Measurements from ENCODE around the gene LIG4. TPM values are rescaled to one million over a fixed set of nuclear protein-coding genes. Genes with fewer than 3 reads are reported as not detected.

LIG4 gene
- total and polyA plus RNA-seq, 9 of the 15 experiments (the other 6 are each of a cell fraction or from before 2014, with no cell fraction given), result 1.5 to 7.8 (median 5.1) TPM

DNA sequence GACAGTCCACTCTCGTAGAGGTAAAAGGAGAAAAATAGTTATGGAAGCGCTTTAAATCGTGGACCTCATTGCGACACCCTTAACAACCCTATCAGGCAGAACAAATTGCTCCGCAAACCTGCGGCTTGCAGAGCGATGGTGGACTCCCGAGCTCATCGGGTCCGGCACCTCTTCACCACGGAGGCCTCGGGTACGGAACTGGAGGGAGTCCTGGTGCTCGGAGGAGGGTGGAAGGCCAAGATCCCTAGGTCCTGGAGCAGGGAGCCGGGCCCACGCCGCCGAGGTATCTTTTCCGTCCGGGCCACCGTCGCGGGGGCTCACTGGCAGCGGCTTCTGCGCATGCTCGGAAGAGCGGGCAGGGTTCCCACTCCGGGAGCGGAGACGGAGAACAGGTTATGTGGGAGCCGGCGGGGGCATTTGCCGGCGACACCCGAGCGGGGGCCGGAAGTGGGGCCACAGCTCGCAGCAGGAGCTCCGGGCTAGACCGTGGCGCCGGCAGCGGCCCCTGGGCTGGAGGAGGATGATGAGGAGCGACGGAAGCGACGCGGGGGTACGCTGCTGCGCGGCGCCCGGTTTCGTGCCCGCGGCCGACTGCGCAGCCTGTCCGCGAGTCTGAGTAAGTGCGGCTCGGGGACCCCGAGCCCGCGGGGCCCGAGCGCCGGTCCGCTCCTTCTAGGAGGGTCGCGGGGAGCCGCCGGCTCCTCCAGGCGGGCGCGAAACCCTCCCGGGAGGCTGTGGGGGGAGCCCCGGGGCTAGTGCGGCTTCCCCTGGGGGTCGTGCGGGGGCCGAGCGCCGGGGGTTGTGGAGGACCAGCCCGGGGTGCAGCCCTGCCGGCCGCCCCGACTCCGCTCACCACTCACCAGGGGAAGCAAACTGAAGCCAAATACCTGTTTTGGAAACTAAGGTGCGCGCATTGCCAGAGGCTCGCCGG lies 3.0 kb upstream of the LIG4 start, which contains the start of gene ABHD13 (continued):
- TF ChIP-seq, protein P1, sequence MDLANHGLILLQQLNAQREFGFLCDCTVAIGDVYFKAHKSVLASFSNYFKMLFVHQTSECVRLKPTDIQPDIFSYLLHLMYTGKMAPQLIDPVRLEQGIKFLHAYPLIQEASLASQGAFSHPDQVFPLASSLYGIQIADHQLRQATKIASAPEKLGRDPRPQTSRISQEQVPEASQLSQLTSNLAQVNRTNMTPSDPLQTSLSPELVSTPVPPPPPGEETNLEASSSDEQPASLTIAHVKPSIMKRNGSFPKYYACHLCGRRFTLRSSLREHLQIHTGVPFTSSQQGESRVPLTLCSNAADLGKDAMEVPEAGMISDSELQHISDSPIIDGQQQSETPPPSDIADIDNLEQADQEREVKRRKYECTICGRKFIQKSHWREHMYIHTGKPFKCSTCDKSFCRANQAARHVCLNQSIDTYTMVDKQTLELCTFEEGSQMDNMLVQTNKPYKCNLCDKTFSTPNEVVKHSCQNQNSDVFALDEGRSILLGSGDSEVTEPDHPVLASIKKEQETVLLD (IDR thresholded peaks at IDR 0.05), result 0 out of 2 replicates have a peak, but pooled peaks have one; percentile 33
- TF ChIP-seq SOX6 (IDR thresholded peaks at IDR 0.05), result no peak; the same call in 1 of the 2 replicates
- TF ChIP-seq, protein P2, sequence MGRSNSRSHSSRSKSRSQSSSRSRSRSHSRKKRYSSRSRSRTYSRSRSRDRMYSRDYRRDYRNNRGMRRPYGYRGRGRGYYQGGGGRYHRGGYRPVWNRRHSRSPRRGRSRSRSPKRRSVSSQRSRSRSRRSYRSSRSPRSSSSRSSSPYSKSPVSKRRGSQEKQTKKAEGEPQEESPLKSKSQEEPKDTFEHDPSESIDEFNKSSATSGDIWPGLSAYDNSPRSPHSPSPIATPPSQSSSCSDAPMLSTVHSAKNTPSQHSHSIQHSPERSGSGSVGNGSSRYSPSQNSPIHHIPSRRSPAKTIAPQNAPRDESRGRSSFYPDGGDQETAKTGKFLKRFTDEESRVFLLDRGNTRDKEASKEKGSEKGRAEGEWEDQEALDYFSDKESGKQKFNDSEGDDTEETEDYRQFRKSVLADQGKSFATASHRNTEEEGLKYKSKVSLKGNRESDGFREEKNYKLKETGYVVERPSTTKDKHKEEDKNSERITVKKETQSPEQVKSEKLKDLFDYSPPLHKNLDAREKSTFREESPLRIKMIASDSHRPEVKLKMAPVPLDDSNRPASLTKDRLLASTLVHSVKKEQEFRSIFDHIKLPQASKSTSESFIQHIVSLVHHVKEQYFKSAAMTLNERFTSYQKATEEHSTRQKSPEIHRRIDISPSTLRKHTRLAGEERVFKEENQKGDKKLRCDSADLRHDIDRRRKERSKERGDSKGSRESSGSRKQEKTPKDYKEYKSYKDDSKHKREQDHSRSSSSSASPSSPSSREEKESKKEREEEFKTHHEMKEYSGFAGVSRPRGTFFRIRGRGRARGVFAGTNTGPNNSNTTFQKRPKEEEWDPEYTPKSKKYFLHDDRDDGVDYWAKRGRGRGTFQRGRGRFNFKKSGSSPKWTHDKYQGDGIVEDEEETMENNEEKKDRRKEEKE (IDR thresholded peaks at IDR 0.05; ENCODE audit: borderline replicate concordance in 1 of 2, control insufficient read depth in 1 of 2, low read depth in 2 of 2, low read length in 1 of 2), result peak in 1 of 2 experiments; percentile 87; a peak in 1 of 4 replicates
- no peak for TF ChIP-seq NFYB (IDR thresholded peaks at IDR 0.05; ENCODE audit: extremely low read depth, insufficient read length)
- TF ChIP-seq, protein P3, sequence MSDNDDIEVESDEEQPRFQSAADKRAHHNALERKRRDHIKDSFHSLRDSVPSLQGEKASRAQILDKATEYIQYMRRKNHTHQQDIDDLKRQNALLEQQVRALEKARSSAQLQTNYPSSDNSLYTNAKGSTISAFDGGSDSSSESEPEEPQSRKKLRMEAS (CRISPR knock-in tag; IDR thresholded peaks at IDR 0.05), result peak; percentile 48
- no peak for TF ChIP-seq RBM22 (IDR thresholded peaks at IDR 0.05; ENCODE audit: low read depth, low read length, poor library complexity, severe bottlenecking)
- TF ChIP-seq MYBL2 (IDR thresholded peaks at IDR 0.05; ENCODE audit: low read depth), result no peak
- no peak for TF ChIP-seq MYBL2 (CRISPR knock-in tag; IDR thresholded peaks at IDR 0.05; ENCODE audit: borderline replicate concordance)
- TF ChIP-seq, protein P4, sequence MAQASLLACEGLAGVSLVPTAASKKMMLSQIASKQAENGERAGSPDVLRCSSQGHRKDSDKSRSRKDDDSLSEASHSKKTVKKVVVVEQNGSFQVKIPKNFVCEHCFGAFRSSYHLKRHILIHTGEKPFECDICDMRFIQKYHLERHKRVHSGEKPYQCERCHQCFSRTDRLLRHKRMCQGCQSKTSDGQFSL (CRISPR knock-in tag; IDR thresholded peaks at IDR 0.05), result no peak
- TF ChIP-seq, protein P4 (tag; IDR thresholded peaks at IDR 0.05), result no peak
- no peak for TF ChIP-seq GATA2 (CRISPR knock-in tag; IDR thresholded peaks at IDR 0.05)
- peak in 1 of 3 experiments; percentile 54 for TF ChIP-seq YY1 (IDR thresholded peaks at IDR 0.05; ENCODE audit: borderline replicate concordance in 1 of 3, control insufficient read depth in 1 of 3, extremely low read depth in 1 of 3, insufficient read depth in 3 of 3, insufficient read length in 1 of 3, insufficient replicate concordance in 2 of 3, low read depth in 1 of 3, low read length in 2 of 3)
- no peak for TF ChIP-seq POLR3A (IDR thresholded peaks at IDR 0.05; ENCODE audit: borderline replicate concordance, extremely low read depth, insufficient read depth, insufficient read length)
- peak; percentile 25 to 33; a peak in 1 of 4 replicates for TF ChIP-seq NONO (IDR thresholded peaks at IDR 0.05; ENCODE audit: low read depth in 2 of 2, low read length in 1 of 2)
- TF ChIP-seq, protein P5, sequence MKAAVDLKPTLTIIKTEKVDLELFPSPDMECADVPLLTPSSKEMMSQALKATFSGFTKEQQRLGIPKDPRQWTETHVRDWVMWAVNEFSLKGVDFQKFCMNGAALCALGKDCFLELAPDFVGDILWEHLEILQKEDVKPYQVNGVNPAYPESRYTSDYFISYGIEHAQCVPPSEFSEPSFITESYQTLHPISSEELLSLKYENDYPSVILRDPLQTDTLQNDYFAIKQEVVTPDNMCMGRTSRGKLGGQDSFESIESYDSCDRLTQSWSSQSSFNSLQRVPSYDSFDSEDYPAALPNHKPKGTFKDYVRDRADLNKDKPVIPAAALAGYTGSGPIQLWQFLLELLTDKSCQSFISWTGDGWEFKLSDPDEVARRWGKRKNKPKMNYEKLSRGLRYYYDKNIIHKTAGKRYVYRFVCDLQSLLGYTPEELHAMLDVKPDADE (conservative IDR thresholded peaks at IDR 0.05; ENCODE audit: control insufficient read depth, low read depth, low read length), result peak; percentile 74
- no peak for TF ChIP-seq TFAM (CRISPR knock-in tag; conservative IDR thresholded peaks at IDR 0.05)
- TF ChIP-seq POLR2A (conservative IDR thresholded peaks at IDR 0.05), result peak; percentile 75
- peak; percentile 63 for TF ChIP-seq PHF20 (IDR thresholded peaks at IDR 0.05; ENCODE audit: partially characterized antibody)
